Upper lobe of left lung (tissue), 4 donors: ENCODE measurements around the gene TENM4.

ENCODE experiments used
- CTCF ChIP-seq, 6 experiments: fragments of 450-650 bp in 4 of 6; fragments of 200-600 bp in 2 of 6; sonication (generic) in 2 of 6; IDR thresholded peaks; one replicate each; pipeline ENCODE4 v1.5.1; 2016 to 2019; ENCODE audit warnings: antibody characterized with exemption in 6 of 6
- EP300 ChIP-seq, 4 donors: sonication (generic); formaldehyde crosslinking; IDR thresholded peaks; one replicate each; pipeline ENCODE4 v1.5.1; 2017; ENCODE audit warnings: antibody characterized with exemption in 4 of 4, control low read depth in 2 of 4
- POLR2A ChIP-seq, 4 donors: fragments of 450-650 bp; IDR thresholded peaks; one replicate each; pipeline ENCODE4 v1.5.1; 2016 to 2017; ENCODE audit warnings: antibody characterized with exemption in 4 of 4, mild to moderate bottlenecking in 2 of 4
- POLR2AphosphoS5 ChIP-seq, 2 donors: sonication (generic); formaldehyde crosslinking; IDR thresholded peaks; one replicate each; pipeline ENCODE4 v1.5.1; 2017; ENCODE audit warnings: antibody characterized with exemption in 2 of 2

GRCh38 chr11:79269611-79270307 lies 171.1 kb downstream of the TENM4 start:
- TF ChIP-seq CTCF (IDR thresholded peaks at IDR 0.05) (no peak), EP300 (IDR thresholded peaks at IDR 0.05) (no peak), POLR2A (IDR thresholded peaks at IDR 0.05) (no peak), POLR2AphosphoS5 (IDR thresholded peaks at IDR 0.05) (no peak)
